Measurements from ENCODE around the gene DCC. TPM values are rescaled to one million over a fixed set of nuclear protein-coding genes. Genes with fewer than 3 reads are reported as not detected.

The DCC gene
- total and polyA plus RNA-seq, 3 donors from 2014 or later, result 7.9 to 42.1 (median 24.5) TPM

DNA sequence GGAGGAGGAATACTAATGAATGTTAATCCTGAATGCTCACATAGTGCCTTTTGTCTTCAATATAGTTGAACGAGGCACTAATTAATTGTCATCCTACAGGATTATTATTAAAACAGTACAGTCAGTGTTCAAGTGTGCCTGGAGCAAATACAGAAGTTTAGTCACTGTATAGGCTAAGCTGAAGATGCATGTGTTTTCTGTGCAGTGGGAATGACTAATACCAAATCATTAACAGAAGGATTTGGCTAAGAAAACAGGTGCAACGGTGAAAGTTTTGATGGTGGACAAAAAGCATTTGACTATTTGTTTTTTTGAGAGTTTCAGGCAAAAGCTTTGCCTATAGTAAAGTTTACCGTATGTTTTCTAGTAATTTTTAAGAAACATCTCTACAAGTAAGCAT, 62.8 kb downstream of the DCC start:
- H3K9me3 ChIP-seq, result no peaks in the 10 kb centered on the region
- no peaks in the 10 kb centered on the region for H3K36me3 ChIP-seq (ENCODE audit: low read depth, missing control alignments)
- DNase-seq, result no peak
- no peak overlapping the region for H3K27ac ChIP-seq
- 69 to 71% methylated on average over 3 of the region's 3 CpGs for WGBS, 2 donors
- no peaks in the 10 kb centered on the region for H3K4me1 ChIP-seq
- no peak overlapping the region for H3K4me3 ChIP-seq
- intact Hi-C loops (cut with DNase I; ENCODE audit: low total_unique reads), result no loop called here
- no peak for TF ChIP-seq POLR2A (IDR thresholded peaks at IDR 0.05)
- TF ChIP-seq, protein P1, sequence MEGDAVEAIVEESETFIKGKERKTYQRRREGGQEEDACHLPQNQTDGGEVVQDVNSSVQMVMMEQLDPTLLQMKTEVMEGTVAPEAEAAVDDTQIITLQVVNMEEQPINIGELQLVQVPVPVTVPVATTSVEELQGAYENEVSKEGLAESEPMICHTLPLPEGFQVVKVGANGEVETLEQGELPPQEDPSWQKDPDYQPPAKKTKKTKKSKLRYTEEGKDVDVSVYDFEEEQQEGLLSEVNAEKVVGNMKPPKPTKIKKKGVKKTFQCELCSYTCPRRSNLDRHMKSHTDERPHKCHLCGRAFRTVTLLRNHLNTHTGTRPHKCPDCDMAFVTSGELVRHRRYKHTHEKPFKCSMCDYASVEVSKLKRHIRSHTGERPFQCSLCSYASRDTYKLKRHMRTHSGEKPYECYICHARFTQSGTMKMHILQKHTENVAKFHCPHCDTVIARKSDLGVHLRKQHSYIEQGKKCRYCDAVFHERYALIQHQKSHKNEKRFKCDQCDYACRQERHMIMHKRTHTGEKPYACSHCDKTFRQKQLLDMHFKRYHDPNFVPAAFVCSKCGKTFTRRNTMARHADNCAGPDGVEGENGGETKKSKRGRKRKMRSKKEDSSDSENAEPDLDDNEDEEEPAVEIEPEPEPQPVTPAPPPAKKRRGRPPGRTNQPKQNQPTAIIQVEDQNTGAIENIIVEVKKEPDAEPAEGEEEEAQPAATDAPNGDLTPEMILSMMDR (IDR thresholded peaks at IDR 0.05), result no peak
- H3K27me3 ChIP-seq, result no peaks in the 10 kb centered on the region

DNA sequence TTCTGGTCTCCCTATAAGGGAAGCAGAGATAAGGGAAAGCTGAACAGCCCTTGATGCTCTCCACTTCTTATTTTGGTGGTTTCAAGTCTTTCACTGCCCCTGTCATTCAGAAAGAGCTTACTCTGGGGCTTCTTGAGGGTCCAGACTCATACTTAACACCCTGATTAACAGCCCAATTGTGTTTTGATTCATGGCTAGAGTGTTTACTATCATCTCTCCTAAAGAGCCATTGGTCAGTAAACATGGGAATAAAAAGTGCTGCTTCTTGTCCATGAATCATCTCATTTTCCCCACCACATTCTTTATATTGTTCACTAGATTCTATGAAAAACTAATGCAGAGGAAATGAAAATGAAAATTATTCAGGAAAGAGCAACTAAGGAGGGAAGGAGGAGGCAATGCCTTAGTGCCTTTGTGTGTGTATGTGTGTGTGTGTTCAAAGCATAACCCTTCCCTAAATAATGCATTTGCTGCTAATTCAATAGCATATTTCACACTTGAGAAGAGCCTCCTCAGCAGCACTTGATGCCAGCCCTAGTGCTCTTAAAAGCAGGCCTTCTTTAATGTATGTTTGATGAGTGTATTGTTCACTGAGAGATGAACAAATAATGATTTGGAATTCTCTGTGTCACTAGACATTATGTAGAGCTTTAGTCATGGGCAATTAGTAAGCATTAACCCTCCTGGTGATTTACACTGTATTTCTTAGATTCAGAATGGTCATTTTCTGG, 63.5 kb downstream of the DCC start:
- no peaks in the 10 kb centered on the region for H3K9me3 ChIP-seq
- no peak for TF ChIP-seq POLR2A (IDR thresholded peaks at IDR 0.05)
- TF ChIP-seq, protein P1 (IDR thresholded peaks at IDR 0.05), result no peak
- no peak for DNase-seq
- H3K36me3 ChIP-seq (ENCODE audit: low read depth, missing control alignments), result no peaks in the 10 kb centered on the region
- H3K27me3 ChIP-seq, result no peaks in the 10 kb centered on the region
- intact Hi-C loops (cut with DNase I; ENCODE audit: low total_unique reads), result no loop called here
- no peaks in the 10 kb centered on the region for H3K4me1 ChIP-seq
- no peak overlapping the region for H3K4me3 ChIP-seq
- no peak overlapping the region for H3K27ac ChIP-seq

DNA sequence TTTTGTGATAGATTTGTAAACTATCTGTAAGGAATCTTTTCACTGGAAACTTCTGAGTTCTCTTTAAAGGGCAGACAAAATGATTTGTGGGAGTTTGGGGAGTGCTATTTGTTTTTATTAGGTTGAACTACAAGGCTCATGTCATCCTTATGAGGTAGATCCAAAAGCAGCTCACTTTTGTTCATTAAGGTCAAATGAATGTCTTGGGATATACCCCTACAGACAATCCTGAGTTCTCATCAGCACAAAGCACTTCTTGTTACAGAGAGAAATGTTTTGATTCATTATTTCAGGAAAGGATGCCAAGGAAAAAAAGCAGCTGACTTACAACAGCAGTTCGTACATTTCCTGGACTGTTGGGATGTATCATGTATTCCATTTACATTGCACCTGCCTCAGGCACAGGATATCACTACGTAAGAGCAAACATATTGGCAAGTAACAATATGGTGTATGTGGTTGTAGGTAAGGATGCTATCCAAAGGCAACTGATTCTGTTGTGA, 68.9 kb downstream of the DCC start:
- TF ChIP-seq, protein P1 (IDR thresholded peaks at IDR 0.05), result no peak
- no peak for TF ChIP-seq POLR2A (IDR thresholded peaks at IDR 0.05)
- Histone ChIP-seq H3K4me3 (no peak overlapping the region), H3K9me3 (no peaks in the 10 kb centered on the region), H3K36me3 (ENCODE audit: low read depth, missing control alignments) (no peaks in the 10 kb centered on the region), H3K27ac (no peak overlapping the region), H3K4me1 (no peaks in the 10 kb centered on the region), H3K27me3 (no peaks in the 10 kb centered on the region)
- WGBS, 2 donors, result 65% methylated on average over 2 of the region's 2 CpGs
- DNase-seq, result no peak
- intact Hi-C loops (cut with DNase I; ENCODE audit: low total_unique reads), result no loop called here

DNA sequence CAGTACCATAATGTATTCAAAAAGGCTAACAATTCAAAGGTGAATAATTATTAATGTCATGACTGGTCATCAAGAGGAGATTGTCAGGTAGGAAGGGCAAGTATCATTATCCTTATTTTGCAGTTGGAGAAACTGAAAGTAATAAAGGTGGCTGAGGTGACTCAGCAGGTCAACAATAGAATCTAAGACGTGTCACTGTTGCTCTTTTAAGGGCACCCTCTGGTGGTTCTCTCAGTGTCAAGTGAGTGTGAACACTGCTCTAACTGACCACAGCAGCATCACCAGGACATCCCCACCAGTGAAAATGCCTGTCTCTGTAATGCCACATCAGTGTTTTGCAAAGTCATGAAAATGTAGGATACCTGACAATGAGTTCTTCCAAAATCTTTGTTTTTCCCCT, 69.7 kb downstream of the DCC start:
- no peak for DNase-seq
- WGBS, 2 donors, result 31 to 80% methylated on average over 1 of the region's 1 CpG
- intact Hi-C loops (cut with DNase I; ENCODE audit: low total_unique reads), result no loop called here
- Histone ChIP-seq H3K4me3 (no peak overlapping the region), H3K27me3 (no peaks in the 10 kb centered on the region), H3K4me1 (no peaks in the 10 kb centered on the region), H3K36me3 (ENCODE audit: low read depth, missing control alignments) (no peaks in the 10 kb centered on the region), H3K27ac (no peak overlapping the region), H3K9me3 (no peaks in the 10 kb centered on the region)
- TF ChIP-seq POLR2A (IDR thresholded peaks at IDR 0.05), result no peak
- TF ChIP-seq, protein P1 (IDR thresholded peaks at IDR 0.05), result no peak

DNA sequence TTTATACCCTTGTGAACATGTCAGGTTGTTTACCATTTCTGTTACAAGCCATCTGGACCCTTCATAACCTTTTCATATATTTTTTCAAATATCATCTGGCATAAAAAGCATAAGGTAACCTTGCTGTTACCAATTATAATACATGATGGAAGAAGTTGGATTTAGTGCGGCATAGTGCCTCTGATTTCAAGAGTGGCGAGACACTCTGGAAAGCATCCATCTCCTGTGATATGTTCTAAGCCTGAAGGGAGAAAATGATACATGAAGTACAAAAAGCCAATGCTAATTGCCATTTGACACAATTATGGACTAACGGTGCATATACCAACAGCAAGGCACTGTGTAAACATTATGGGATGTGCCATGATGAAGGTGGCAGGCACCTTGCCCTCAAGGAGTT, 75.1 kb downstream of the DCC start:
- Histone ChIP-seq H3K9me3 (no peaks in the 10 kb centered on the region), H3K36me3 (ENCODE audit: low read depth, missing control alignments) (no peaks in the 10 kb centered on the region), H3K27ac (no peak overlapping the region), H3K4me1 (no peaks in the 10 kb centered on the region), H3K27me3 (no peaks in the 10 kb centered on the region), H3K4me3 (no peak overlapping the region)
- no peak for DNase-seq
- WGBS, 2 donors, result 82 to 83% methylated on average over 3 of the region's 3 CpGs
- intact Hi-C loops (cut with DNase I; ENCODE audit: low total_unique reads), result no loop called here
- no peak for TF ChIP-seq POLR2A (IDR thresholded peaks at IDR 0.05)
- TF ChIP-seq, protein P1 (IDR thresholded peaks at IDR 0.05), result no peak

Measured in testis (tissue), 3 donors.